Superior temporal gyrus (tissue), 1 donor: ENCODE results near the gene ABHD5.

Experiments used
- DNase-seq: peaks from one replicate; pipeline ENCODE4 v3.0.0-alpha.2; 2016; ENCODE audit errors: extremely low spot score

ABHD5 gene

DNA sequence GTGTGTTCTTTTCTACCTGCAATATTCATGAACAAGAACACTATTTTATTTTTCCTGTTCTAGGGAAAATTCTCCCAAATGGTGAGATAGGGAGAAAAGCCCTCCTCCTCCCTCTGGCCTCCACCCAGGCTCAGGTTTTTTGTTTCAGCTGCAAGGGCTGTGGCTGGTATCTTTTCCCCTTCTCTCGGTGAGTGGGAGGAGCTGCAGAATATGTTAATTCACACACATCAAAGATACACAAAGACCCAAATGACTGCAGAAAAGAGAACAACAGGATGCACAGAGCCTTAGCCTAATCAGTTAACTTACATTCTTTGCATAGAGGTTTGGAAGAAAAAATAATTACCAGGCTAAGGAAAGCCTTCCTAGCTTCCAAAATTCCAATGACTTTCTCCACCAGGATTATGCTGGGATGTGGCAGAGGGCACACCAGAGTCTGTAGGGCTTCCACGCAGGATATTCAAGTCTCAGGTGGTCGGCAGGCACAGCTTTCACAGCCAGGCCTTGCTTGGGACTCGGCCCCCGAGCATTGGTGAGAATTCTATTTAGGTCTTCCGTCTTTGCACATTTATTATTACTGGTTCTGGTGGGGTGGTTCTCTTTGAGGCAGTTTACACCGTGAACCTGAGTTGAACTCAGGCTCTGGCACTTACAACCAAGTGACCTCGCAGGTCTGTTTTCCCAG is 64.9 kb downstream of the ABHD5 start:
- DNase-seq = no peak

DNA sequence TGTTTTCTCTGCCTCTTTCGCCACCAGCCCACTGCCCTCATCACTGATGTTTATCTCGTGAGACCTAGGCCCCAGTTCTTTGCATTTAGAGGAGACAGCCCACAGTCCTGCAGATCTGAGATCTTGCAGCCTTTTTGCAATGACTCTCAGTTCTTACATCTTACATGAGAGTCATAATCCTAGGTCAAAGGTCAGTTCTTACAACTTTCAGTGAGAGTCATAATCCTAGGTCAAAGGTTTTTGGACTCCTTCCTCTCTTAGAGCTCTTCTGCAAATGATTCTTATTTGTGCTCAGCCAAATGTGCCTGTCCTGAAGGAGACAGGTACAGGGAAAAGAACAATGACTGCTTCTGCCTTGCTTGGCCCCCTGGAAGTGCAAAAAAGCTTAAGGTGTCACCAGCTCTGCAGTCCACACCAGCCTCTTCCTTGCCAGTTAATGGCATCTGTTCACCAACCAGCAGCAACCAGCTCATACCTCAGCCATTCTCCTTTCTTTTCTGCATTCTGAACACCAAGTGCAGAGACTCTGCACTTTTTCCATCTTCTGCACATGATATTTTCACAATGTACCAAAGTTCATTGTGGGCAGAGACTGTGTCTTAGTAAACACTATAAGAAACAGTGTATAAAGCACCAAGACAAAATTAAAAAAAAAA is 67.1 kb downstream of the ABHD5 start:
- no peak for DNase-seq

DNA sequence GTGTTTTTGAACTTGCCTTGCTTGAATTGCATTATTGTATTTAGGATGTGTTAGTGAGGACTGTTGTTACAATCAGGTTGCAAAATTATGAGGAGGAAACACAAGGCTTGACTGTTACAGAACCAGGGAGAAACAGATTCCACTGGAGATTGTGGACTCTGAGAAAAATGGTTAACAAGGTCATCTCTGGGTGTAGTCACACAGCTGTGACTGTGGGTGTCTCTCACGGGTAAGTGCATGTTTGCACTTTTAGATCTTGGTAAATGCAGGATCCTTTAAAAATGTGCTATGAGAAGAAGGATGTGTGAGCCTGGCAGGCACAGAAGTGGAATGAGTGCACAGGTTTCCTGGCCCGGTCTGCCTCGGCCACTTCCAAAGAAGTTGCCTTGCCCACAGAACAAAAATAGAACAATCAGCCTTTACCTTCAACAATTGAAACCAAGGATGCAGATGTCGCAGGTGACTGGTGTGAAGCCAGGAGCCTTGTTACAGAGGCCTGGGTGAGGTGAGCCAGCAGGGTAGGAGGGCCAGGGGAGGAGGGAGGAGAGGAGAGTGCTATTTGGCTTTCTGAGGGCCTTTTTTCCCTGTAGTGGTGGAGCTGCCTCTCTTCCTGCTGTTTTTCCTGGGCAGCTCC is 68.0 kb downstream of the ABHD5 start:
- no peak for DNase-seq

DNA sequence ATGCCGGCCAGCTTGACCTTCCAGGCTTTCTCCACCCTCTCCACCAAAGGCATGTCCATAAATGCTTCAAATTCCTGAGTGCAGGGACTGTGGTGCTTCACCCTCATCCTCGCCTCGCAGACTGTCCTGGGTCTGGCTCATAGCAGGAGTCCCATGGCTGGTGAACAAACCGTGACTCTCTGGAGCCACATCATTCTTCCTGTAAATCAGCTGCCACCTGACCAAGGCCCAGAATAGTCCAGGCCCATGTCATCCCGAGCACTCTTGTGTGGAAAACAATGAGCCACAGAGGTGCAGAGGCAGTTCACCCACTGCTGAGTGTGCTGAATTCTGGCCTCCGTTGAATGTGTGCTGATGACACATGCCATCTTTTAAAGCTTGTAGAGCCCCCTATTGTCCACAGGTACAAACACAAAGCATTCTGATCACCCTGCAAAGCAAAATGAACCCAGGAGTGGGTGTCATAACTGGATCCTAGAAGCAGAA is 68.6 kb downstream of the ABHD5 start:
- DNase-seq = no peak

DNA sequence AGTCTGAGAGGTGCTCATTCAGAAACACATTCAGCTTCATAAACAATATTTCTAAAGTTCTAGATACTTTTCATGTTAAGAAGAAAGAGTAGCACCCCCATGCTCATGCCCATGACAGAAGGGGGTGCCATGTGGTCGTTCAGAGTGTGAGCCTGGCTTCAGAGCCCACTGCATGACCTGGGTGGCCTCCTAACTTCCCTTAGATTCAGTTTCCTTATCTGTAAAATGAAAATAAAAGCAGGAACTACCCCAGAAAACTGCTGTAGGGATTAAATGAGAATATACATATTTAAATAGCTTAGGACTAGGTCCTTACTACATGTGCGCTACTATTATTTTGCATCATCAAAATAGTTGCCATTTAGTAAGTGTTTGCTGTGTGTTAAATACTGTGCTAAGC is 69.2 kb downstream of the ABHD5 start:
- DNase-seq = no peak

DNA sequence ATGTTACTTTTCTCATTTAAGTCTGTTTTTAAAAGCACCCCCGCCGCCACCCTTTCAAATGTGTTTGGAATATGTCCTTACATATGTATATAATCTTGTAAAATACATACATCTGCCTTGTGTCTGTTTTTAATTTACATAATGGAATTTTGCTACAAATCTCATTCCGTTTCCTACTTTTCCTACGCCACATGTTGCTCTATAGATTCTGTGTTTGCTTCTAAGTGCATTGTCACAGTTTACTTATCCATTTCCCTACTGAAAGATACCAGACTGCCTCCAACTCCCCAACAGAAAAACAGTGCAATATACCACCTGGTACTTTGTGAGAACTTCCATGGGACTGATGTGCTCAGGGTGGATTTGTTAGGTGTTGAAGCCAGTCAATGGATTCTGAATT is 70.2 kb downstream of the ABHD5 start:
- no peak for DNase-seq

DNA sequence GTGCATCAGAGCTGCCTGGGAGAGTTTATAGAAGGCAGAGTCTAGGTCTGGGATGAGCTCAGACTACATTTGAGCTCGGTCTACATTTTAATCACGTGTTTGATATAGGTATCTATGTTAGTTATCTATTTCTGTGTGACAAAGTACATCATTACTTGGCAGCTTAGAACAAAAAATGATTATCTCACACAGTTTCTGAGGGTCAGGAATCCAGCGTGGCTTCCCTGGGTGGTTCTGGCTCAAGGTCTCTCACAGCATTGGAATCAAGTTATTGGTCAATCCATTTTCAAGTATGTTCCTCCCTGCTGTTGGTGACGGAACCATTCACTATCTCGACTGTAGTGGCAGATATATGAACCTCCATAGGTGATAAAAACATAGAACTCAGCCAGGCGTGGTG is 71.7 kb downstream of the ABHD5 start:
- no peak for DNase-seq

DNA sequence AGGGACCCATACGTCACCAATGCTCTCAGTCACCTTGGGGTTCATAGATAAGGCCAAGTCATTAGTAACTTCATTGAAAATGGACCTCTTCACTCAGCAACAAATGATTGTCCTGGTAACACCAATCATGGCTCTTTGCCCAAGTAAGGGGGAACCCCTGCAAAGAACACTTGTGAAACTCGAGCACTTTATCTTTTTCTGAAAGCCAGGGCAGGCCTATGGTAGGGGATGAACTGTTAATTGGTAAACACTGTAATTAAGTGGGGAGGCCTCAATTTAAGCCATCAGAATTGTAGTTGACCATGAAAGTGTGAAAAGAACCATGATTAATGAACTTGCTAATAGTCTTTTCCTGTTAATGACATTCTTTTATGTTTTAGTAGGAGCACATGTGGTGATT is 73.3 kb downstream of the ABHD5 start:
- DNase-seq = no peak

DNA sequence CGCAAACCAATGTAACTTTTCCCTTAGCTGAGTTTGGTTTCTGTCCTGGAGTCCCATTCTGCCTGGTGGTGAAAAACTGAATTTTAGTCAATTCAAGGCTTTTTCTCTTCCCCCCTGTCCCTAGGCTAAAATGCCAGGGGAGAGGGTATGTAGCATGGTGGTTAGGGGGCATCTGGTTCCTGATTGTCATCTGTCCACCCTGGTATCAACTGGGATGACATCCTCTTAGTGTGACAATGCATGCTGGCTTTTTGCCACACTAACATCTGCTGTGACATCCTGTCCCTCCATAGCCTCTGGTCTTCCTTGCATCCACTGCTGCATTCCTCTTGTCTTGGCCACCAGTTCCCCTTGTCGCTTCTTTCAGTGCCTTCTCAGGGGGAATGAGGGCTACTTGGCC is 73.7 kb downstream of the ABHD5 start:
- DNase-seq = no peak

DNA sequence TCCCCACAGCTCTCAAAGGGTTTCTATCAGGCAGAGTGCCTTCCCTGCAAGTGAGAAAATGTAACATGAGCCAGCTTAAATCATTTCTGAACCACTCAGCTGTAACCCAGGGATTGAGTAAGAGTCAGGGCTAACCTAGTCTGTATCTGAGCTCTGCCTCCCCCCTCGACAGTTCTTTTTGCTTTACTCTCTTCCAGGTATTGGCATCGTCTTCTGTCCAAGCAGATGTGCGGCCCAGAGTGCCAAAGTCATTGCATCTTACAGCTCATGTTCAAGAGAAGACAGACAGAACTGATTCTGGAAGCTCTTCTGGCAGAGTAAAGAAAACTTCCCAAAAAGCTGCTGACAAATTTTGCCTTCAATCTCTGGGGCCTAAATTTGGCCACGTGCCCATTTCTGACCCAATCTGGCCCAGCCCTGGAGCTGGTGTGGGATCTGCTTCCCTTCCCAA is 74.8 kb downstream of the ABHD5 start:
- DNase-seq = no peak

DNA sequence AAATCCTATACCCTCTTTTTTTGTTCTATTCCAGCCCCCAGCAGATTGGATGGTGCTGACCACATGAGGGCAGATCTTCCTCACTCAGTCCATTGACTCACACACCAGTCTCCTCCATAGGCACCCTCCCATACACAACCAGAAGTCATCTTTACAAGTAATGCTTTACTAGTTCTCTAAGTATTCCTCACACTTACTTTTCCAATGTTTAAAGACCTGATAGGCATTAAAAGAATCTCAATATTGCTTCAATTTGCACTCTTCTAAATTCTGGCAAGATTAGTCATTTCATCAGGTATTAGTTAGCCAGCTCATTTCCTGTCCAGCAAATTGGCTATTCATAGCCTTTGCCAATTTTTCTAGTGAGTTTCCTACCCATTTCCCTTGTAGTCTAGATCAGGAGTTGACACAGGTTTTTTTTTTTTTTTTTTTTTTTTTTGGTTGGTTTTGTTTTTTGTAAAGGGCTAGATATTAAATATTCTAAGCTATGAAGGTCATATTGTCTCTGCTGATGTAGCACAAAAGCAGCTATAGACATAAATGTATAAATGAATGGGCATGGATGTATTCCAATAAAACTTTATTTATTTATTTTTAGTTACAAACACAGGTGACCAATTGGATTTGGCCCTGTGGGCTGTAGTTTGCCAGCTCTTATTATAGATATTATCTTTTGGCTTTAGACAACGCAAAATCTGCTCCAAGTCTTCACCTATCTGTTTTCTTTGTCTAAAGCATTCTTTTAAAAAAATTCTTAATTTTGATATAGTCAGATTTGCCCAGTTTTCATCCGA is 76.1 kb downstream of the ABHD5 start:
- DNase-seq = no peak

DNA sequence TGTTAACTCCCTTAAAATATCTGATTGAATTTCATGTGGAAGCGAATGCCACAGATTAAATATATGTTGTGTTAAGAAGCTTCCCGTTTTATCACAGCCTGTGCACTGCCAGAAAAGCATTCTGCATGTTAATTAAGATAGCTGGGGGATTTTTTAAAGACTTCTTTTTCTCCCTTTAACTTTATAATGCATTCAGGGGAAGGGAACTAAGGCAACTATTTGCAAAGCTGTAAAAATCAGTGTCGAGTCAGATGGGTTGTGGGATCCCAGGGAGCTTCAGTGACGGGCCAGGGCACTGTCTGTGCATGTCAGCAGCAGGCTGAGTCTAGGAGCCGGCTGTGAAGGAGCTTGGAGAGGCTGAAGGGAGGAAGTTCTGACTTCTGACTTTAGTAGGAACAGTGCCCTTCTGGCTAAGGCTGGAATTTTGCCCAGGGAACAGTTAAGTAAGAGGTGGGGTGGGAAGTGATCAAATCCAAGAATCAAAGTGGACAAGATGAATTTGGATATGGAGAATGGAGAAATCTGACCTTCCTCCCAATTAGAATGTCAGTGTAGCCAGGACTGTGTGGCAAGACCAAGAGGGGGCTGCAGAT is 77.7 kb downstream of the ABHD5 start:
- DNase-seq = peak; percentile 29

DNA sequence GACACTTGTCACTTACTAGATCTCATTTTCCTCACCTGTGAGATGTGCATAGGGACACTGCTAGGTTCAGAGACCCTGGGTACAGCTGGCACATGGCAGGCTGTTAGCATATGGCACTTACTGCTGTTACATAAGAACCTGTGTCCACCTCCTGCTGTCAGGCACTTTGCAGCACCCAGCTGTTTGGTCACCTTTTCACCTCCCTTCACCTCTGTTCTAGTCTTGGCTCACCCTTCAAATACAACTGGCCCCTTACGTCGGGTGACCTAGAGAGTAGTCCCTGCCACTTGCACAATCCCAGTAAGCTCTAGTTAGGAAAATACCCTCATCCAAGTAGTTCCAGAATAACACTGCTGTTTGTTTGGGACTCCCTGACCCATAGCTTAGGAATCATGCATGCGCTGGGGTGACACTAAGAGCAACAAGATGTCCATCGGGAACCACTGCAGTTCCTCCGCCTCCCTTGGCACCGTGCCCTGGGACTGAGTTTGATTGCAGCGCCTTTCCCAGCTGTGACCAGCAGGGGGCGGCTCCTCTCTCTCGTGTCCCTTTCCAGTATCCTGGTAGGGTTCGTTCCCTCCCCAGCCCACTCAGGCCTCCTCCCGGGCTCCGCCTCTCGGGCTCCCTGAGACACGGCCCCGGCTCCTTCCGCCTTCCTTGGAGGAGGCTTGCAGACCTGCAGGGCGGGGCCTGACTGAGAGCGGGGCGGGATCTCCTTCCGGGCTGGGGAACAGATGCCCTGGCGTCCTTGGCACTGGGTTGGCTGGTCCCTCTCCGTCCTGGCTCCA is 78.6 kb downstream of the ABHD5 start:
- peak; percentile 94 for DNase-seq

DNA sequence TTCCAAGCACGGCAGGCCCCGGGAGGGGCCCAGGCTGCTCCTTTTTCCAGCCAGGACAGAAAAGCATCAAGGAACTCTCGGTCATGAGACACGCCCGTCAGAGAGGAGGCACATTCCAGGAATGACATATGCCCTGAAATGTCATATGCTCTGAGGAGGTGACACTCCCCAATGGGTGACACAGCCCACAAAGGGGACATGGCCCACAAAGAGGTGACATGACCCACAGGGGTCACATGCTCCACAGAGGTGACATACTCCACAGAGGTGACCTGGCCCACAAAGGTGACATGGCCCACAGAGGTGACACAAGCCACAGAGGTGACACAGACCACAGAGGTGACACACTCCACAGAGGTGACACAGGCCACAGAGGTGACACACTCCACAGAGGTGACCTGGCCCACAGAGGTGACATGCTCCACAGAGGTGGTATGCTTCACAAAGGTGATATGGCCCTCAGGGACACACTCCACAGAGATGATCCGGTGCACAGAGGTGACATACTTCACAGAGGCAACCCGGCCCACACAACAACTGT is 79.2 kb downstream of the ABHD5 start:
- no peak for DNase-seq

DNA sequence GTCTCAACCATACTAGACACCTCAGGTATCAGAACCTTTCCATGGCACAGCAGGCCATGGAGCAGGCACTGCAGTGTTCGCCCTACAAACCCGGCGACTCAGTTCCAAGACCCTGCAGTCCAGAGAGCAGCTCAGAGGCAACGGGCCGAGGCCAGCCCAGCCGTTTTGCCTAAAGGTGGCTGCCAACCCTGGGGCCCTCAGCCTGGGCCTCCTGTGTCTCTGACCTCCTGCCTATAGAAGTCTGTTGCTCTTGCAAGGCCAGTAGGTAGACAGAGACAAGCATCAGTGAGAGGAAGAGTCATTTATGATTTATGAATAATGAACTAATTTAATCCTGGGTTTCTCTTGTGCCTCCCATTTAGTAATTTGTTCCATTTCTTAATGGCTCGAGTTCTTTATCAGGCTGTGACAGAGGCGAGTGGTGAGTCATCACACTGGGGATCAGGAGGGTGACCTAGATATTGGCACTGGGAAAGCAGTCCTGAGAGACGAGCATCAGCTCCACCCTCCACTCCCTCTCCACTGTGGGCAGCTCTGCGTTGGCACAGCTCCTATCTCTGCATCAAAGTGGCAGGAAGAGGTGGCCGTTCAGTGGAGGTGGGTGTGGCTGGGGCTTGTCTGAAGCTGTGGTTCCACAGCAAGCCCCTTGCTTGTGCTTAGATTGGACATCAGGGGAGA is 79.8 kb downstream of the ABHD5 start:
- DNase-seq = no peak

DNA sequence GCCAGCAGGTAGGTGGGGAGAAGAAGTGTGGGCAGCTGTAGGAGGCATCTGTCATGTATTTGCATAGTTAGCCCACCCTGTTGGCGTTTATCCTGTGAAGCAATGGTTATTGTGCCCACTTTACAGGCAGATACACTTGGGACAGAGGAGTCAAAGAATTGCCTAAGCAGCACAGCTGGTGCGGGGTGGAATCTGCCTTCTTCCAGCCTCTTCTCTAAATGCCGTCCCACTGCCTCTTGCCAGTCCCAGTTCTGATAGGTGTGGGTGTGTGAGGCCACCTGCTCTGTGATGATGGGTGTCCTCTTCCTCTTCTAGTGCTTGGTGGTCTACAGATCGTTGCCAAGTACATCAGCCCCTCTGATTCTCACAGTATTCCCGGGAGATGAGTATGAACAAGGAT is 80.9 kb downstream of the ABHD5 start:
- DNase-seq = no peak

DNA sequence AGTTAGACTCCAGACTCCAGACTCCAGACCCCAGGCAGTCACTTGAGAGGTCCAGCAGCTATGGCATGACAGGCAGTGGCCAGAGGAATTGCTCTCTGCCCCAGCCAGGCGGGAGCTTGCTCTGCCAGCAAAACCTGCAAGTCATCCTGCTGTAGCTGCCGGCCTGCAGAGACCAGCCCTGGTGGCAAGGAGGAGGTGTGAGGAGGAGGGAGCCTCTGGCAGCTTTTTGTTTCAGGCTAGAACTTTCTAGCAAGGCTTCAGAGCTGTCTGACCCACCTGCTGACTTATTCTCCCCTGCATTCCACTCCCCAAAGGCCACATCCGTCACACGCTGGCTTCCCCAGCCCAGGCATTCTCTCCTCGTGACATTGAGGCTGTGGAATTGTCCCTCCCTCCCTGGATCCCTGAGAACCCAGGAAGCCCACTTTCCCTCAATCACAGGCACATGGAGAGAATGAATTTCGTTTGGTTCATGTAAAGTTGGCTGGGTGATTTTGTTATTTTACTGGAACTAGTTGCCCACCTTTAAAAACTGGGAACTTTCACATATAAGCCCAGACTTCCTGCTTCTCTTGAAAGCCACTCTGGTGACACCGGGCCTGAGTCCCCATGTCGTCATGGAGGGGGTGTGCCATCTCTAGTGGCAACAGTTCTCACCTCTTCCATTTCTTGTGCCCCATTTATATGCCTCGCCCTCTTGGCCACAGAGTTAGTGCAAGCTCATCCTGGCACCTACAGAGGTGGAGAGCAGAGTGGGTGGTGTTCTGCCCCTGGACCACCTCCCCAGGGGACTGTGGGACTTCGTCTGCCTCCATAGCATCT is 82.7 kb downstream of the ABHD5 start:
- no peak for DNase-seq

DNA sequence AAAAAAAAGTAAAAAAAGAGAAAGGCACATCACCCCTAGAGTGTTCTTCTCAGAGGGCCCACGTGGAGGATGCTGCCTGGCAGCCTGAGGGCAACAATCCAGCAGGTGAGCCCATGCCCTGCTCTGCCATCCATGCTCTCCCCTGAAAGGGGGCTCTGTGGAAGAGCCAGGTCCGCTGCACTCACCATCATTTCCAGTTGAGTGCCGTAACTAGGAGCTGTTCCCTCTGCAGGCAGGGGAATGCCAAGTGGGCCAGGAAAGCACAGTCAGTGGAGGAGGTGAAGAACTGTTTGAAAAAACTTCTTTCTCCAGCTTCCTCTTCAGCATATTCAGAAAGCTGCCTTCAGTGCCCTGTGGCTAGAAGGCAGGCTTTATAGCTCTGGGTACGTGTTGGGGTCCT is 84.1 kb downstream of the ABHD5 start:
- DNase-seq = no peak

DNA sequence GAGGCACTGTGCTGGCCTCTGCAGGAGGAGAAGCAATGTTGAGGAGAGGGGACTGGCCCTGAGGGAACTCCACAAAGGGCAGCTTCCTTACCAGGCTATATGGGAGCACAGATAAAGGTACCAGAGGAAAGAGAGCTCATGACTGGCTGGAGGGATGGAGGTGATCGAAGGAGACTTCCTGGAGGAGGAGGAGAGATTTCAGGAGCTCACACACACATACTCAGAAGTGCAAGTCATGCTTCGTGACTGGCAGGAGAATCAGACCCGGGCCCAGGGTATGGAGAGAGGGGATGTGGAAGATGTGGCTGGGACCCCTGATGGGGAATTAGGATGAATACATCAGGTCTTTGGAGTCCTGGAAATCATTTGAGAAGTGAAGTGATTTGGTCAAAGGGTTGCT is 85.4 kb downstream of the ABHD5 start:
- no peak for DNase-seq
